Left renal cortex interstitium (tissue), 4 donors: ENCODE measurements around the gene AGPAT2. TPM values are rescaled to one million over a fixed set of nuclear protein-coding genes. Genes with fewer than 3 reads are reported as not detected.
"Not testable (repeated sequence)": the region's sequence is repeated elsewhere in the genome, so short reads cannot be mapped to it uniquely, and the experiment has no call there.

Source experiments
- DNase-seq, 4 donors: peaks; one replicate each; pipeline ENCODE4 v3.0.0-alpha.2; 2013; ENCODE audit warnings: low read depth in 4 of 4, low spot score in 2 of 4, missing footprints in 1 of 4
- polyA plus RNA-seq, 4 donors: library from polyadenylated mRNA; unstranded; fragments of 120-200 nt; gene quantifications; one replicate each; pipeline ENCODE4 v1.2.1, GENCODE V29; 2013; ENCODE audit not compliant: insufficient read length in 4 of 4

The AGPAT2 gene
- polyA plus RNA-seq, 4 donors, result 39.4 to 61.8 (median 52.5) TPM

DNA sequence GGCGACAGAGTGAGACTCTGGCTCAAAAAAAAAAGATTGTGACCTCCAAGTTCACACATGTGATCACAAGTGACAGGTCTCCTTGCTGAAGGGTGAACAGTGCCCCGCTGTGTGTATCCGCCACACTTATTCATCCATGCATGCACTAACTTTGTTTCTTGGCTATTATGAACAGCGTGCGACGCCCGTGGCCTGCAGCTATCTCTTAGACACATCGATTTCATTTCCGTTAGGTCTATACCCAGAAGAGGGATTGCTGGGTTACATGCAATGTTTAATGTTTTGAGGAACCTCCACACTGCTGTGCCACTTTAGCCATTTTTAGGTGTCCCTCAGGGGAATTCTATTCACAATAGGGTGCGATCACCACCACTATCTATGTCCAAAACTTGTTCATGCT is 36.6 kb downstream of the AGPAT2 start:
- DNase-seq, result no peak

DNA sequence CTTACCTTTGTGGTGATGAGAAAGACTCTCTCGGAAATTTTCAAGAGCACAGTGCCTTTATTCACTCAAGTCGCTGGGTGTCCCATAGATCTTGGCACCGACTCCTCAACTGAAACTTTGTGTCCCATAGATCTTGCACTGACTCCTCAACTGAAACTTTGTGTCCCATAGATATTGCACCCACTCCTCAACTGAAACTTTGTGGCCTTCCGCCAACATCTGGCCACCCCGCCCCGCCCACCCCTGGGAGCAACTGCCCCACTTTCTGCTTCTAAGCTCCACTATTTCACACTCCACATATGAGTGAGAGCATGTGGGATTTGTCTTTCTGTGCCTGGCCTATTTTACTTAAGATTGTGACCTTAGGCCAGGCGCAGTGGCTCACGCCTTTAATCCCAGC is 37.2 kb downstream of the AGPAT2 start:
- no peak for DNase-seq

DNA sequence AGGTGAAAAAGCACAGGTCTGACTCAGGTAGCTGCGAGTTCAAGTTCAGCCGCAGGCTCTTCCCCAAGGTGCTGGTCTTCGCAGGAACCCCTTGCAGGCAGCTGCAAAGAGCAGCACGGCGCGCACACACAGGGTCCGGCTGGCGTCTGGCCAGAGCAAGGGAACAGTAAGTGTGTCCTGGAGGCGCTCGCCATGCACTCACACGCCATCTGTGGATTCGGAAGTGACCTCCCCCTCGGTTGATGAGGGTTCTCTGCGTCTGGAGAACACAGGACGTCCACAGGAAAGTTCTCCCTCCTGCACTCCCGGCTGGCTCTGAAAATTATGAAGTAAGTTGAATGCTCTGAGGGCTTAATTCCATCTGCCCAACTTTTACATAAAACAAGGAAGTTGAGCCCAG is 38.5 kb downstream of the AGPAT2 start:
- no peak for DNase-seq

DNA sequence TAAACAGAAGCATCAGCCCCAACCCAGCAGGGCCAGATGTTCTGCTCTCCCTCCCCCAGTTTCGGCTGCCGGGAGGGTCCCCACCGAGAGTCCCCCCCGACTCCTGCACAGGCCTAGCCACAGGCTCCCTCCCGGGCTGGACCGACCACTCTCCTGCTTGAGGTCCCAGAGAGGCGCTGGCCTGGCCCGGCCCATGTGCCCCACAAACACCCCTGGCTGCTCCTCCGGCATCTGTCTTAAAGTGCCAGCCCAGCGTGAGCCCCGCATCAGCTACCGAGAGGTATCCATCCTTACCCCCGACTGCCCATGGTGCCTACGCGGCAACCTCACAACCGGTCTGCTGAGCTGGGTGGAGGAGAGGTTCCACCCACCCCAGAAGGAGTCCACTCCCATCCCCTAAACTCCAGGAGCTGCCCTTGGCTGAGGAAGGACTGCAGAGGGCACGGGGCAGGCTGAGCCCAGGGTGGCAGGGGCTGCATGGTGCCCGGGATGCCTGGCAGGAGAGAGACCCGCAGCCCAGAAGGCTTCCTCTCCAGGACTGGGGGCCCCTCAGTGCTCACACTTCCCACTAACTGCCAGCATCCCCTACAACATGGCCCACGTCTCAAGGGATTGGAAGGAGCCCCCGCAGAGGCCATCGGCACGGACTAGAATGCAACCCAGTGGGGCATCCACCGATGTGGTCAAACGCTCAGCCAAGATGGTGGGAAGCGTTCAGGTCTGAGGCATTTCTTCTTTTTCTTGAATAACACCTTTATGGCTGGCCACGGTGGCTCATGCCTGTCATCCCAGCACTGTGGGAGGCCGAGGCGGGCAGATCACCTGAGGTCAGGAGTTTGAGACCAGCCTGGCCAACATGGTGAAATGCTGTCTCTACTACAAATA is 40.2 kb downstream of the AGPAT2 start:
- no peak for DNase-seq

DNA sequence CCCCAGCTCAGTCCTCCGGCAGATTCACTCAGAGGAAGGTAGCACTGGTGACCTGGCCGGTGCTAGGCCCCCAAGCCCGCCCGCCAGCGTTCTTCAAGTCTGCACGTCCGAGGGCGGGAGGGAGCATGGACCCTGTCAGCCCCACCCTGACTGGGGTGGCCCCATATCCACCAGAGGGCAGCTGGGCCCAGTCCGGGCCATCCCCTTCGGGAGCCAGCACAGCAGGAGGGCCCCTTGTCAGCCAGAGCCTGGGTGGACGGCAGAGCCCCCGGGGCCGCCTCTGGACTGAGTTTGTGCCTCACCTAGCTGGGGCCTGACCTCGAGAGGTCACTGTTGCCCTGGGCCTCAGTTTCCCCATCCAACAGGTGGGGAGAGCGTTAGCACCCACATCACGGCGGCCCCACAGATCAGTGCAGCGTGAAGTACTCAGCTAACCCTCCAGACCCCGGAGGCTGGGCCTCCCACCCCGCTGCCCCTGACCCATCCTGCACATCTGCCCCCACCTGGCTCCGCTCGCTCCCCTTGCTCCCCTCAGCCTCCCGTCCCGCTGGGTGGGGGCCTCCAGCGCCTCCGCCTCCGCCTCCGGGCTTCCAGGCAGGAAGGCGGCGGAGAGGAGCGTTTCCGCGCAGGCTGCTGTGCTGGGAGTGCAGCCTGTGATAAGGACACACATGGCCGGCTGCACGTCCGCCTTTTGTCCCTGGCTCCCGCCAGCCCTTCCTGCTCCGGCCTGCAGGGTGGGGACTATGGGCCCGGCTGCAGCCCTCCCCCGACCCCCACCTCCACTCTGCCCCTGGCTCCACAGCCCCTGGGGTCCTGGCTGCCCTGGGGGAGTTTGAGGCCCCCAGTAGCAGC is 41.1 kb downstream of the AGPAT2 start:
- peak in 1 of 4 donors; percentile 55 for DNase-seq

DNA sequence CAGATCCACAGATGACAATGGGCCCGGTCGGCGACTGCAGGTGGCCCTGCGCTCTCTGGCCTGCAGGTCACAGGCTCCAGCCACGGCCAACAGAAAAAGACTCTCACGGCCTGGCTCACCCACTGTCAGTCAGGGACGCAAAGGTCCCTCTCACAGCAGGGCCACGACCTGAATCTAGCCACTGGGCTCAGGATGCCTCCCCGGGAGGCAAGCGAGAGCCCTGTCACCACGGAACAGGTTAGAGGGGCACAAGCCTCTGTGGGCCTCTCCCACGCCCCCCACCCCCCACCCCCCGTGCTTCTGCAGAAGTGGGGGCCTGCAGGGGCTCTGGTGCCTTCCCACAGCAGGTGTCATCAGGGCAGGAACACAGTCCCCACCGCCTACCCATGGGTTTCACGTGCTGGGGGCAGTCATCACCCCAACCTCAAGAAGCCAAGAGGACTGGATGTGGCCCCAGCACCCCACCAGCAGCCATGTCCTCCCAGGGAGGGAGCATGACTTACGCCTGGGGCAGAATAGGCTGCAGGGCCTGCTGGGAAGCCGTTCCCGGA is 41.8 kb downstream of the AGPAT2 start:
- DNase-seq, result no peak

DNA sequence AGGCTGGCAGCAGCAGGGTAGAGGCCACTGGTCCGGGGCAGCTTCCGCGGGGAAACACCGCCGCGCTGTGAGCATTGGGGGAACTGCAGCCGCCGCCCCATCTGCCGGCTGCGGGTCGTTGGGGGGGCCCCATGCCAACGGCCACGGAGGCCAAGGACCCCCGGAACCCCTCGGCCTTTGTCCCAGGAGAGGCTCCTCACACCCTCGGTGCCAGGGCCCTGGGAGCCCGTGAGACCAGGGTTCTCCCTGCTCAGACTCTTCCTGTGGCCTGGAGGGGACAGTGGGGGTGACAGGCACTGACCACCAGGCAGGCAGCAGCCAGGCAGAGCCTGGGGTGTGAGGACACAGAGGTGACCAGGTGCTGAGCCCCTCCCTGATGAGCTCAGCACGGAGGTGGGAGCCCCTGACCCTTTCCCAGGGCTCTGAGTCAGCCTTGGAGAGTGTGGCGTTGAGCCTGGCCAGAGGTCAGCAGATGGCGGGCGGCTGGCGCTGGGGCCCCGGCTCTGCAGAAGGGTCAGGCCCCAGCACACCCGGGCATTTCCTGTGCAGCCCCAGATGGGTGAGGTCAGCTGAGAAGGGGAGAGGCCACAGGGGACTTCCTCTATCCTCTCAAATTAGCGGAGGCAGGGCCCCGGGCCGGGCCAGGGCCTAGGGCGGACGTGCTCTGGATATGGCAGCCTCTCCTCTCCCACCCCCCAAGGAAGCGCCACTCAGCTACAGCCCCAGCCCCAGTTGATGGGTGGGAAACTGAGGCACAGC is 42.5 kb downstream of the AGPAT2 start:
- no peak for DNase-seq

DNA sequence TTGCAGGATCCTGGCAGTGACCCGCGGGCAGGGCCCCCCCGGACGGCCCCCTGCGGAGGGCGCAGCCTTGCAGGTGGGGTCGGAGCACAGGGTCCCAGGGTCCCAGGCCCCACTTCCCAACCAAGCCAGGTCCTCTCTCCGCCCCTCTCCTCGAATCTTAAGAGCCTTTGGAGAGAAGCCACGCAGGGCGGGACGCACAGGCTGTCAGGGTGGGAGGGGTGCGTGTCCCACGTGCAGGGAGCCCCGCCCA is 43.0 kb downstream of the AGPAT2 start:
- no peak for DNase-seq

DNA sequence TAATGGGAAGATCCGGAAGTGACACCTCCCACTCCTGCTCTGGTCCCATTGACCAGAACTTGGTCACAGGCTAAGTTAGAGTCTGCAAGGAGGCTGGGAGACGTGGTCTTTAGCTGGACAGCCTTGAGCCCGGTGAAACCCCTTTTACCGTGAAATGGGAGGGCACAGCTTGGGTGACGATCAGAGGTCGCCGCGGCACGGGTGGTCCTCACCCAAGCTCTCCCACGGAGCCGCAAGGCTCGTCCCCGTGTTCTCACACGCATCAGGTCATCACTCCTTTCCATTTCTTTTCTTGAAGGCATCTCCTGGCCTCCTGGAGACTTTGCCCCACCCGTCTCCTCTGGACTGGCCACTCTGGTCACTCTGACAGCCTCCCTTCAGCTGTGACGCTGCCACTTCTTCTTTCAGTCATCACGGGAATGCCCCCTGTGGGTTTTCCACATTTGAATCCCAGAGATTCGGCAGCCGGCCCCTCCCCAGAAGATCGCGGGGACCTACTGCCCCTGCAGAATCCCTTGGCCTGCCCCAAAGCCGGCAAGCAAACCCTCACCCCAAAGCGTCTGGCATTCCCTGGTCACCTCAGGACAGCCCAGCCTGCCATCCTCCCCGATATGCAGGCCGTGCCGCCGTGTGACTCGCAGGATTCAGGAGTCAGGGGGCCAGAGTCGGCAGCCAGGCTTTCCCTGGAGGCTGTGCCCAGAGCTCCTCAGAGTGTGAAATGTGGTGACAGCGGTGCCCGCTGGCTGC is 43.5 kb downstream of the AGPAT2 start:
- DNase-seq, result no peak

DNA sequence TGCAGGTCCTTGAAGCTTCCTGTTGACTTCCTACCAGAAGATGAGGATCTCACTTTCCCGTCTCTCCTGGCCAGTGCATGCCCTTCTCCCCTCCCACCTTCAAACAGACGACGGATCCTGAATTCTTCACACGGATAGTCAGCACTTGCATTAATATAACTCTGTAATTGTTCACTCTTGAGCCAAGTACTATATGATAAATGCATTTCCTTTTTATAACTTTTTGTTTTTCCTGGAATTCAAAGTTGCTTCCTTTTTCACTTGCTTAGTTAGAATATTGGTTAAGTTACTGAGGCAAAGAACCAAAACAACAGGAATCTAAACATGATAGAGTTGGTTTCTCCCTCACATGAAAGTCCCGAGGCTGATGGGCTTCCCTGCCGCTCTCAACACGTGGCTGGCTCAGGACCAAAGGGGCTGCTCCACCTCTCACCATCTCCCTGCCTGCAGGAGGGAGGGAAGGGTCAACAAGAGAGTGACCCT is 44.8 kb downstream of the AGPAT2 start:
- DNase-seq, result no peak

DNA sequence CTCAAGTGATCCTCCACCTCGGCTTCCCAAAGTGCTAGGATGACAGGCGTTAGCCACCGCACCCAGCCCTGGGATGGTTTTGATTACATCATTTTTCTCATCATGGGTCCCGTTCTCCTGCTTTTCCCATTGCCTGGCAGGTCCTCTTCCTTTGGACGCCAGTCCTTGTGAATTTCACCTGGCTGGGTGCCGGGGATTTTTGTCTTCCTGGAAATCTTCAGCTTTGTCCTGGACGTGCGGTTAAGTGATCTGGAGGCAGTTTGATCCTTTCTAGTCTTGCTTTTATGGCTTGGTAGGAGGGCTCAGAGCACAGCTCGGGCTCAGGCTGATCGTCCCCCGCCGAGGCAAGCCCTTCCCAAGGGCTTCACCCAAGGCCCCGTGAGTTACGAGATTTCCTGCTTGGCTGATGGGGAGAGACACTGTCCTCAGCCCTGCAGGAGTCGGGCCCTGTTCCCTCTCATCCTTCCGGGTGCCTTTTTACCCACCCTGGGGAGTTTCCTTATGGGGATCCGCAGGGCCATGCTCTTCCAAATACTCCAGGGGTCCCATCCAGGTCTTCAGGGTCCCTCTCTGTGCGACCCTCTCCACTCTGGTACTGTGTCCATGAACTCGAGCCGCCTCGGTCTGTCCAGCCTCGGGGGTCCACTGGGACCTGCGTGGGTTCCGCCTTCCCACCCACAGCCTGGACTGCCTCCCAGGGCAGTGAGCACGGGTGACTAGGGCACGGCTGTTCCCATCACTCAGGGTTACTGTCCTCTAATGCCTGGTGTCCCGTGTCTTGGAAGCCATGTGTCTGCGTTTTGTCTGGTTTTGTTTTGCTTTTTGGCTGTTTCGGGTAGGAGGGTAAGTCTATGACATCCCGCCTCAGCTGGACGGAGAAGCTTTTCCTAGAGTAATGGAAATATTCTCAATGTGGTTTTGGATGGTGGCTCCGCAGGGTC is 46.8 kb downstream of the AGPAT2 start:
- no peak for DNase-seq

DNA sequence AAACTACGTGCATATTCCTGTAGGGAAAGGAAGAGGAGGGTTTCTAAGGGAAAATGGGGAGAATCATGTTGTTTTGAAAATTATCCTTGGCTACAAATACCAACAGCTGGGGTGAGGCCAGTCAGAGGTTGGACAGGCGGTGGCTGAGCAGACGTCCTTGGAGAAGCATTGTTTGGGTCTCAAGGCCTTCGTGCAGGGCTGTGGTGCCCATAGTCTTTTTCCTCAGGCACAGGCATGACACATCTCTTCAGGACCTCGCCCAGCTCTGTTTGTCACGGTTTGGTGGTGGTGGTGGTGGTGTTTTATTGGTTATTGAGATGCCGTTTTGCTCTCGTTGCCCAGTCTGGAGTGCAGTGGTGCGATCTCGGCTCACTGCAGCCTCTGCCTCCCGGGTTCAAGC is 52.4 kb downstream of the AGPAT2 start:
- DNase-seq, result no peak

DNA sequence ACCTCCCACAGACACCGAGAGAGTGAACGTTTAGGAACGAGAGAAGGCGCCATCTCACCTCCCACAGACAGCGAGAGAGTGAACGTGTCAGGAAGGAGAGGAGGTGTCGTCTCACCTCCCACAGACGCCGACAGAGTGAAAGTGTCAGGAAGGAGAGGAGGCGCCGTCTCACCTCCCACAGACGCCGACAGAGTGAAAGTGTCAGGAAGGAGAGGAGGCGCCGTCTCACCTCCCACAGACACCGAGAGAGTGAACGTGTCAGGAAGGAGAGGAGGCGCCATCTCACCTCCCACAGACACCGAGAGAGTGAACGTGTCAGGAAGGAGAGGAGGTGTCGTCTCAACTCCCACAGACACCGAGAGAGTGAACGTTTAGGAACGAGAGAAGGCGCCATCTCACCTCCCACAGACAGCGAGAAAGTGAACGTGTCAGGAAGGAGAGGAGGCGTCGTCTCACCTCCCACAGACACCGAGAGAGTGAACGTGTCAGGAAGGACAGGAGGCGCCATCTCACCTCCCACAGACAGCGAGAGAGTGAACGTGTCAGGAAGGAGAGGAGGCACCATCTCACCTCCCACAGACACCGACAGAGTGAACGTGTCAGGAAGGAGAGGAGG is 54.7 kb downstream of the AGPAT2 start:
- not testable (repeated sequence) for DNase-seq

DNA sequence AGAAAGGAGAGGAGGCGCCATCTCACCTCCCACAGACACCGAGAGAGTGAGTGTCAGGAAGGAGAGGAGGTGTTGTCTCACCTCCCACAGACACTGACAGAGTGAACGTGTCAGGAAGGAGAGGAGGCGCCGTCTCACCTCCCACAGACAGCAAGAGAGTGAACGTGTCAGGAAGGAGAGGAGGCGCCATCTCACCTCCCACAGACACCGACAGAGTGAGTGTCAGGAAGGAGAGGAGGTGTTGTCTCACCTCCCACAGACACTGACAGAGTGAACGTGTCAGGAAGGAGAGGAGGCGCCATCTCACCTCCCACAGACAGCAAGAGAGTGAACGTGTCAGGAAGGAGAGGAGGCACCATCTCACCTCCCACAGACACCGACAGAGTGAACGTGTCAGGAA is 55.2 kb downstream of the AGPAT2 start:
- not testable (repeated sequence) for DNase-seq

DNA sequence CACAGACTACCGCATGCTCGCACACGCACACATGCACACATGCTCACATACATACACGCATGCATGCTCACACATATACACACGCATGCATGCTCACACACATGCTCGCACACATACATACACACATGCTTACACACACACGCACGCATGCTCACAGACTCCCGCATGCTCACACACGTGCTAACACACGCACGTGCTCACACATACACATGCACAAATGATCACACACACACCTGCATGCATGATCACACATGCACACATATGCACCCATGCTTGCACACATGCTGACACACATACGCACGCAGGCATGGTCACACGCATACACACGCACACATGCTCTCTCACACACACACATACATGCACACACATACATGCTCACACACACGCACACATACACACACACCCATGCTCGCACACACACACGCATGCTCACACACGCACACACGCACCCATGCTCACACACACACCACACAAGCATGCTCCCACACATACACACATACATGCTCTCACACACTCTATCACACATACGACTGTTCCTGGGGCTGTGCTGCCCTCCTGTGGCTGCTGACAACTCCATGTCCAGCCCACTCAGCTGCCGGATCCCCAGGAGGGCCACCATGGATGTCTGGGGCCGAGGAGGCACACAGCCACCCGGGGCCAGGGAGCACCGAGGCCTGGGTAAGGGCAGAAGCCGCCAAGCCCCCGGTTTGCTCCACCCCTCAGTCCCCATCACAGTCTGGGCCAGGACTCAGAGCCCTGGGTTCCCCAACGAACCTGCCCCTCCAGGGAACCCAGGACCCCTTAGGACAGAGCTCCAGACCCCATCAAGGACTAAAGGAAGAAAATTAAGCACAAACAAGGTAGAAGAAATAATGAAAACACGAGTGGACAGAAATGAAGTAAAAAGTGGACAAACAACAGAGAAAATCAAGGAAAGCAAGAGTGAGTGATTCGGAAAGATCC is 55.9 kb downstream of the AGPAT2 start:
- peak in 2 of 4 donors; percentile 52 to 71 for DNase-seq

DNA sequence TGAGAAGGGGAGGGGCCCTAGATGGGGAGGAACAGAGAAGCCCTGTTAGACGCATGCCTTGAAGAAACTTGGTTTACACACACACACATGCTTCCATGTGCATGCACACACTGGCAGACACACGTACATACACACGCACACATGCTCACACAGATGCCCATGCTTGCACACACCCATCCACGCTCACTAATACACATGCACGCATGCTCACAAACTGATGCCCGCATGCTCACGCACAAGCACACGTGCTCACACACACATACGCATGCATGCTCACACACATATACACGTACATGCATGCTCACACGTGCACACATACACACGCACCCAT is 56.6 kb downstream of the AGPAT2 start:
- no peak for DNase-seq

DNA sequence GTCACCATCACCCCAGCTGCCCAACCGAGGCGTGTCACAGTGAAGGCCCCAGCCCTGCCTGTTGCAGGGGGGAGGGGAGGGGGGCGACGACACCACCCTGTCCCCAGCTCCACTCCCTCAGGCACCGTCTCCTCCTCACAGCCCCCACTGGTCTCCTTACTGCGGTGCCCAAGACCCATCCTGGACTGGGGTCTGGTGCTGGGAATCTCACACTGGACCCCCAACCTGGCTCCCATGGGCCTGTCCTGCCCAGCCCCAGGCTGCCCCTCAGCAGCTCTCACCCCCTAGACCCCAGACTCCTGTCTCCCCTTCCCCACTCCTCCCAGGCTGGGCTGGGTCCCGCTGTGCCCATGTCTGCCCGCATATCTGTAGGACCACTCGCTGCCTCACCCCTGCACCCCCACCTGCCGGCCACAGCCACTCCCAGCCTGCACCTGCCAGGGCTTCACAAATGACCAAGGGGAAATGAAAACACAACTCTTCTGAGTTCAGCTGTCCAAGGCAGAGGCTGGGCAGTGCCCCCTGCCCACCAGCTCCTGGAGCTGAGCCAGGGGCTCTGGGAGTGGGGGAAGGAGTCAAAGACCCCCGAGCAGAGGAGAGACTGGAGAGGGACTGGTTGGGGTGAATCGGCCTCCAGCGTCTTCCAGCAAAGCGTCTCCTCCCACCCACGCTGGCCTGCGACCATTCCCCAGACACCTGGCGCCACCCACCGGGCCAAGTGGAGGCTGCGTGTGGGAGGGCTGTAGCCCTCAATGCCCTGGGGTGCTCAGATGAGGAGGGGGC is 57.2 kb downstream of the AGPAT2 start:
- no peak for DNase-seq
